NAMALWA (cell line): ENCODE data around the gene SH2D5.
"Not testable (repeated sequence)": the region's sequence is repeated elsewhere in the genome, so short reads cannot be mapped to it uniquely, and the experiment has no call there.

Source experiments
- DNase-seq: peaks from one replicate; pipeline ENCODE4 v3.0.0-alpha.2; 2015; ENCODE audit warnings: low spot score

Gene SH2D5

GRCh38 chr1:20695515-20695914 is 37.0 kb downstream of the SH2D5 start:
- no peak for DNase-seq

DNA sequence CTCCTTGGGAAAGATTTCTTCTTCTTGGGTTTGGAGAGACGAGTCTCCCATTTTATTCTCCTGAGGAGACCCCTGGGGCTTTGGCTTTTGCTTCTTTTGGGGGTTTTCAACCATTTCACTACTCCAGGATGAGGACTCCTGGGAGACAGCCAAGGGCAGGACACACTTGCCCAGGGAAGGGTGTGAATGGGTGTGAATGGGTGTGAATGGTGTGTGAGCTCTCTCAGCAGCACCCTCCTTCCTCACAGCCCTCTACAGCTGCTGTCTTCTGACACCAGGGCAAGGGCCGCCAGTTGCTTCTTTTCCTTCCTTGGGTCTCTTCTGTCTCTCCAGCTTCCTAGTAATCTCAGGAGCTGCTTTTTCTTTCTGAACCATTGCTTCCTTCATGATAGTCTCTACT is 38.9 kb downstream of the SH2D5 start:
- DNase-seq, result no peak

GRCh38 chr1:20691872-20692271 is 40.6 kb downstream of the SH2D5 start:
- no peak for DNase-seq

DNA sequence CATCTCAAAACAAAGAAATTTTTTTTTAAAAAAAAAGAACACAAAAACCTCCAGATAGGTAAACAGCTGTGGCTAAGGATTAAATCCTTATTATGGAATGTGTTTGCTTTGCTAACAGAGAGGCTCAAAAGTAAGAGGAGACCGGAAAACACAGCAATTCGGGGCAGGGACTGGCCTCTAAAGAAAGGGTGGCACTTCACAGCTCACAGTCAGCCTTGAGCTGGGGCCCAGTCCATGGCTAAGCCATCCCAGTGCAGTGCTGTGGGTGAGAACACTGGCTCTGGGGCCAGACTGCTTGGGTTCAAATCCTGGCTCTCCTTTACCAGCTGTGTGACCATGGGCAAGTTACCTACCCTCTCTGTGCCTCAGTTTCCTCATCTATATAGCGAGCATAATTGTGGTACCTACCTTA is 42.9 kb downstream of the SH2D5 start:
- no peak for DNase-seq

DNA sequence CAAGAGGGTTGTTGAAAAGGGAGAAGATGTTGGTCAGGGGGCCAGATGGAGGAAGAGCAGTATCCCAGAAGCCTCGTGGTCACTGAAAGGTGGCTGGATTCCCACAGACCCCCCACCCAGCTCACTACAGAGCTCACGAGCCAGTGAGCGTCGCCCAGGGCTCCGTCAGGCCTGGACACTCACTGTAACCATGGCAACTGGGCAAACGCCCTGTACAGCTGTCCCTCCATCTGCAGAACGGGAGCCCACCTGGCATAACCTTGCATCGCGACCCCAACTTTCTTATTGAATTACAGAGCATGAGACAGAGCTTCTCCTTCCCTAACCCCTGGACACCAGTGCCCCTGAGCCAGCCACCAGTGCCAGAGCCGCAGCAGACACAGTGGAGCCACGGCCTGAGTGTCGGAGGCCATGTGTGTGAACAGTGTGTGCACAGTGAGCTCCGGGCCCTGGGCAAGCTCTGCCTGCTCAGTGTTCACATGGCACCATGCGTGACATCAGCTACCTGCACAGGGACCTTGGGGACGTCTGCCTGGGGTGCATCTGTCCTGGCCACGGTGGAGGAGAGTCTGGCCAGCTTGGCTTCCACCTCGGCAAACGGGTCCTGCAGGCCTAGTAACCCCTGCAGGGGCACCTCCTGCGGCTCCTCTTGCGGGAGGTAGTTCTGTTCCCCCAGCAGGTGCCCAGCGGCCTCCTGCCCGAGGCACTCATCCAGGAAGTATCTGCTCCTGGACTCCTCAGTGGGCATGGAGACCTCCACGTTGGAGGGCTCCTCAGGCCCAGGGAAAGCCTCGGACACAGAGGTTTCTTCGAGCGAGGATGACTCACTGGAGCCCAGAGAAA is 45.4 kb downstream of the SH2D5 start:
- no peak for DNase-seq

DNA sequence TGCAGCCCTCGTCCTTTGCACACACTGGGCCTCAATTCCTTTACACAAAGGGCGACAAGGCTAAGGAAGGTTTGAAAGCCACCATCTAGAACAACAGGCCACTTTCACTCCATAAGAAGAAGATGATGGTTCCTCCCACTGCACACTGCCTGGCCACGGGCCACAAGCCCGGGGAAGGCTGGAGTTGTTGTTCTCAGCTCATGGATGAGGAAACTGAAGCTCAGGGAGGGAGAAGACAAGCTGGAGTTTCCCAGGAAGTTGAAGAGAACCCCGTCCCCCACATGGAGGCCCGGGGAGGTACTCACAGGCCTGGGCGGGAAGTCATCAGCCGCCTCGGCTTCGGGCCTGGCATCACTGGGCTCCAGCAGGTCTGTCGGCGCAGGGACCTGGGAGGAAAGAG is 46.8 kb downstream of the SH2D5 start:
- DNase-seq, result no peak

DNA sequence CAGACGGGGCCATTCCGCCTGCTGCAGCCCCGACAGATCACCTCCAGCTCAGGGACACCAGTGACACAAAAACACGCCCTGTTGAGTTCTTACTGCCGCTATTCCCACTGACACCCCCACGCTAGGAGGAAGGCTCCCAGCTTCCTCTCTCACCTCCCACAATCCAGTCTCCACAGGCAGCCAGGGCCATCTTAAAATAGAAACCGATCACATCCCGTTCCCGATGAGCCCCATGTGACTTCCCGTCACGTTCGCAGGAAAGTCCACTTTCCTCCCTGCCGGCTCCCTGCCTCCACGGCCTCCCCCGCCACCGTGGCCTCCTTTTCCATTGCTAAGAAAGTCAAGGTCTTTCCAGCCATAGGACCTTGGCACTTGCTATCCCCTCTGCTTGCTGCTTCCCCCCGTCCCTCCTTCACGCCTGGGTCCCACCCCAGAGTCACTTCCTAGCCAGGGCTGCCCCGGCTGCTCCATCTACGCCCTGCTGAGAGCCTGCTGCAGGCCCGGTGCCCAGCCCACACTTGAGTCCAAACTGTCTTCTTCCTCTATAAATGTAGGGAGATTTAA is 47.3 kb downstream of the SH2D5 start:
- no peak for DNase-seq

DNA sequence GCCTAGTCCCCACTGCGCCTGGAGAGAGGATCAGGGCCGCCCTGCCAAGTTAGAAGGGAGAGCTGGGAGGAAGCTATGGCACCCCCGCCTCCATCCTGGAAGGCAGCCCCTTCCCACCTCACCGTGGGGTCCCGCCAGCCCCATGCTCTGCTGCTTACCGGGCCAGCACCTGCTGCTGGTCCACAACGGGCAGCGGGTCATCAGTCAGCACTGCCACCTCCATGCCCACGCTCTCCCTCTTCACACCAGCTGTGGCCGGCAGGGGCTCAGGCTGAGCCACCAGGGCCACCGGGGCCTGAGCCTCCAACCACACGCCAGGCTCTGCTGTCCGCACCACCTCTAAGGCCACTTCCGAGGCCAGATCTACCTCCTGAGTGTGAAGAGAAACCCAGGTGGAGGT is 47.9 kb downstream of the SH2D5 start:
- DNase-seq, result no peak

- DNase-seq, result no peak
These were observed 48.4 kb downstream of the SH2D5 start for GRCh38 chr1:20684050-20684620.

GRCh38 chr1:20683614-20684013 is 48.9 kb downstream of the SH2D5 start:
- DNase-seq, result no peak

GRCh38 chr1:20682571-20683236 is 49.8 kb downstream of the SH2D5 start:
- no peak for DNase-seq

DNA sequence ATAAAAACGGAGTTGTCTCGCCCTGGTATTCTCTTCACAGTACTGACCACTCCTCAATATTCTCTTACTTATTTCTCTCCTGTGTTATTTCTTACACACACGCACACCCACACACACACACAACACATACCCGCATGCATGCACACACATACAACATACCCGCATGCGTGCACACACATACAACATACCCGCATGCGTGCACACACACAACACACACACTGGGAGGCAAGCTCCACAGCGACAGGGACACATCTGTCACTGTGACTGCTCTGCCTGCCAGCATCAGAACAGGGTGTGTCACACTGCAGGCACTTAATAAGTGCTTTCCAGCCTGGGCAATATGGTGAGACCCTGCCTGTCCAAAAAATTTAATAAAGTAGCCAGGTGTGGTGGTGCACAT is 50.5 kb downstream of the SH2D5 start:
- DNase-seq, result no peak

DNA sequence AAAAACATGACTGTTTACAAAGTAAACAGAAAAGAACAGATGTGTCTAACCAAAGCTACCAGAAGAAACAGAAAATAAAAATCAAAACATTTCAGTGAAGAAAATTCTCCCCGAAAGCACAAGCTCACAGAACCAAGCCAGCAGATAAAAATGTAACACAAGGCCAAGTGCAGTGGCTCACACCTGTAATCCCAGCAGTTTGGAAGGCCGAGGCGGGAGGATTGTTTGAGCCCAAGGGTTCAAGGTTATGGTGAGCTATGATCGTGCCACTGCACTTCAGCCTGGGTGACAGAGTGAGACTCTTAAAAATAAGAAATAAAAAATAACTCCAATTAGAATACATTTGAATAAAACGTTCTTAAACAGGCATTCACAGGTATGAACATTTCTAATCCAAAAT is 52.2 kb downstream of the SH2D5 start:
- no peak for DNase-seq

DNA sequence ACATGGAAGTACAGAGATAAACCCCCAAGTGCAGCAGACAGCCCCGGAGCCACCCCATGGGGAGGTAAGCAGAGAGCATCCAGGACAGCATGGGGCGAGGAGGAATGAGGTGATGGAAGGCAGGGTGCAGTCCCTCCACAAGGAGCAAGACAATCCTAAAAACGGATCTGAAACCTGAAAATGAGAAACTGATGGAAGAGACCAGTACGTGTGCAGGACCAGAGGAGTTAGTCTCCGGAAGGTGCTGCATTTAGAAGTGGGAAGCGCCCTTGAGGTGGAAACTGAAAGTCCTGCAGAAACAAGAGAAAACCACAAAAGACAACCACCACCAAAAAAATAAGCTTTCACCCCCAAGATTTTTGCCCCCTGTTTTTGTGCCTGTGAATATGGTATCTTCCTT is 53.9 kb downstream of the SH2D5 start:
- peak; percentile 20 for DNase-seq

- DNase-seq, result not testable (repeated sequence)
These were observed 58.9 kb downstream of the SH2D5 start for GRCh38 chr1:20673626-20674025.

DNA sequence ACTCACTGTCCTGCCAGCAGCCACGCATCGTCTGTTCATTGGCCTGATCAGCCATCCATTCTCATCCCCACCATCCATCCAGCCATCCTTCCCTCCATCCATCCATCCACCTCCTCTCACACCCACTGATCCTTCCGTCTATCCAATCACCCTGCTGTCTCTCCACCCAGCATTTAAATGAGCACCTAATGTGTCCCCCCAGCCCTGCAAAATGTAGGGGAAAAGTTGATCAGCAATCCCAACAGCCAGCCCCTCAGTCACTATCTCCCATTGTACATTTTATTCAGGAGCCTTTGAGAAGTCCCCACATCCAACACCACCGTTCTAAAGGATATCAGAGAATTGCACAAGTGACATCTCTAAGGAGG is 60.3 kb downstream of the SH2D5 start:
- no peak for DNase-seq

- no peak for DNase-seq
These were observed 61.6 kb downstream of the SH2D5 start for GRCh38 chr1:20670936-20671335.
